Measurements from ENCODE around the gene TAF4. TPM values are rescaled to one million over a fixed set of nuclear protein-coding genes. Genes with fewer than 3 reads are reported as not detected.
"Not testable (repeated sequence)": the region's sequence is repeated elsewhere in the genome, so short reads cannot be mapped to it uniquely, and the experiment has no call there.

TAF4 gene
- total RNA-seq, 4 donors from 2014 or later: 6.2 to 37.6 (median 10.7) TPM

GRCh38 chr20:61985096-61985495 is 80.6 kb downstream of the TAF4 start:
- H3K27ac ChIP-seq: no peak overlapping the region
- no peak for DNase-seq
- H3K9me3 ChIP-seq: no peaks in the 10 kb centered on the region
- H3K4me1 ChIP-seq: no peaks in the 10 kb centered on the region
- H3K4me3 ChIP-seq: no peak overlapping the region
- H3K27me3 ChIP-seq: no peaks in the 10 kb centered on the region
- H3K36me3 ChIP-seq: no peaks in the 10 kb centered on the region
- intact Hi-C loops (cut with DNase I; ENCODE audit: low total_unique reads): no loop called here
- TF ChIP-seq POLR2A (IDR thresholded peaks at IDR 0.05) (no peak), CTCF (IDR thresholded peaks at IDR 0.05) (no peak)

- intact Hi-C loops (cut with DNase I; ENCODE audit: low total_unique reads); H3K4me1 ChIP-seq; H3K4me3 ChIP-seq; DNase-seq; H3K36me3 ChIP-seq; H3K27ac ChIP-seq; H3K9me3 ChIP-seq; H3K27me3 ChIP-seq: not testable (repeated sequence)
Measured at GRCh38 chr20:61984431-61984830, 81.2 kb downstream of the TAF4 start.

- no peaks in the 10 kb centered on the region for H3K9me3 ChIP-seq
- DNase-seq: no peak
- no peaks in the 10 kb centered on the region for H3K4me1 ChIP-seq
- H3K27ac ChIP-seq: no peak overlapping the region
- no peak overlapping the region for H3K4me3 ChIP-seq
- H3K27me3 ChIP-seq: no peaks in the 10 kb centered on the region
- intact Hi-C loops (cut with DNase I; ENCODE audit: low total_unique reads): no loop called here
- no peak for TF ChIP-seq POLR2A (IDR thresholded peaks at IDR 0.05)
- TF ChIP-seq CTCF (IDR thresholded peaks at IDR 0.05): no peak
- no peaks in the 10 kb centered on the region for H3K36me3 ChIP-seq
Measured at GRCh38 chr20:61983965-61984364, 81.7 kb downstream of the TAF4 start.

GRCh38 chr20:61982951-61983315 is 82.7 kb downstream of the TAF4 start:
- Histone ChIP-seq H3K4me1 (no peaks in the 10 kb centered on the region), H3K9me3 (no peaks in the 10 kb centered on the region), H3K4me3 (no peak overlapping the region), H3K27me3 (no peaks in the 10 kb centered on the region), H3K36me3 (no peaks in the 10 kb centered on the region), H3K27ac (no peak overlapping the region)
- TF ChIP-seq CTCF (IDR thresholded peaks at IDR 0.05): no peak
- TF ChIP-seq POLR2A (IDR thresholded peaks at IDR 0.05): no peak
- intact Hi-C loops (cut with DNase I; ENCODE audit: low total_unique reads): no loop called here
- no peak for DNase-seq

- intact Hi-C loops (cut with DNase I; ENCODE audit: low total_unique reads): no loop called here
- no peaks in the 10 kb centered on the region for H3K36me3 ChIP-seq
- no peaks in the 10 kb centered on the region for H3K27me3 ChIP-seq
- no peak for TF ChIP-seq POLR2A (IDR thresholded peaks at IDR 0.05)
- TF ChIP-seq CTCF (IDR thresholded peaks at IDR 0.05): no peak
- H3K4me3 ChIP-seq: no peak overlapping the region
- no peak overlapping the region for H3K27ac ChIP-seq
- H3K4me1 ChIP-seq: no peaks in the 10 kb centered on the region
- no peak for DNase-seq
- no peaks in the 10 kb centered on the region for H3K9me3 ChIP-seq
Measured at GRCh38 chr20:61982191-61982950, 83.3 kb downstream of the TAF4 start.

- H3K4me3 ChIP-seq; intact Hi-C loops (cut with DNase I; ENCODE audit: low total_unique reads); DNase-seq; H3K27me3 ChIP-seq; H3K4me1 ChIP-seq; H3K9me3 ChIP-seq; H3K27ac ChIP-seq; H3K36me3 ChIP-seq: not testable (repeated sequence)
Measured at GRCh38 chr20:61981691-61982090, 84.0 kb downstream of the TAF4 start.
